CD8-positive, alpha-beta memory T cell (primary cell): Measurements from ENCODE around the gene AMDHD2. TPM values are rescaled to one million over a fixed set of nuclear protein-coding genes. Genes with fewer than 3 reads are reported as not detected.

Experiments used
- CTCF ChIA-PET: fragments of 350-600 bp; sonication (Branson Sonifier 250); formaldehyde crosslinking; loops from one replicate; lab custom pipeline; 2021; ENCODE audit warnings: antibody characterized with exemption; lab: Charles Lee
- POLR2A ChIA-PET: fragments of 350-600 bp; sonication (Branson Sonifier 250); formaldehyde crosslinking; loops from one replicate; lab custom pipeline; 2021; ENCODE audit warnings: antibody characterized with exemption; lab: Charles Lee
- DNase-seq, 5 donors: peaks; one replicate each; pipeline versions ENCODE4 v3.0.0 to v3.0.0-alpha.2; 2020 to 2022; ENCODE audit warnings: mixed read lengths in 1 of 5
- H3K27ac ChIP-seq: one replicate; pipeline ENCODE4 v1.7.0; 2013; ENCODE audit warnings: low read depth, mild to moderate bottlenecking, low read length, moderate library complexity
- H3K27me3 ChIP-seq: 2 replicates; pipeline ENCODE4 v1.7.0; 2013; ENCODE audit warnings: low read length, mild to moderate bottlenecking; ENCODE audit not compliant: insufficient read depth, poor library complexity, severe bottlenecking
- H3K36me3 ChIP-seq: 2 replicates; pipeline ENCODE4 v1.7.0; 2013; ENCODE audit warnings: mild to moderate bottlenecking, low read length, moderate library complexity; ENCODE audit not compliant: insufficient read depth
- H3K4me1 ChIP-seq: 2 replicates; pipeline ENCODE4 v1.7.0; 2013; ENCODE audit warnings: mild to moderate bottlenecking, low read length, moderate library complexity; ENCODE audit not compliant: insufficient read depth
- H3K4me3 ChIP-seq: 2 replicates; pipeline ENCODE4 v1.7.0; 2013; ENCODE audit warnings: mild to moderate bottlenecking, low read length
- H3K9me3 ChIP-seq: 2 replicates; pipeline ENCODE4 v1.7.0; 2013; ENCODE audit warnings: mild to moderate bottlenecking, low read length
- H3K27ac Mint-ChIP-seq, 8 donors: one replicate each; pipeline ENCODE4 v1.8.0; 2020 to 2021; ENCODE audit warnings: mixed read lengths in 8 of 8, mild to moderate bottlenecking in 6 of 8, inconsistent platforms in 3 of 8, moderate library complexity in 3 of 8
- H3K27me3 Mint-ChIP-seq, 2 donors: one replicate each; pipeline ENCODE4 v1.8.0; 2020 to 2021; ENCODE audit warnings: mixed read lengths in 2 of 2, mild to moderate bottlenecking in 1 of 2, moderate library complexity in 1 of 2
- H3K36me3 Mint-ChIP-seq, 3 donors: one replicate each; pipeline ENCODE4 v1.8.0; 2020 to 2021; ENCODE audit warnings: mixed read lengths in 3 of 3, inconsistent platforms in 1 of 3, mild to moderate bottlenecking in 1 of 3
- H3K4me1 Mint-ChIP-seq, 3 donors: one replicate each; pipeline ENCODE4 v1.8.0; 2020 to 2021; ENCODE audit warnings: mixed read lengths in 3 of 3, inconsistent platforms in 1 of 3, mild to moderate bottlenecking in 1 of 3
- H3K4me3 Mint-ChIP-seq, 7 donors: one replicate each; pipeline ENCODE4 v1.8.0; 2020 to 2021; ENCODE audit warnings: mixed read lengths in 7 of 7, mild to moderate bottlenecking in 6 of 7, moderate library complexity in 4 of 7, inconsistent platforms in 2 of 7
- H3K9me3 Mint-ChIP-seq, 5 donors: one replicate each; pipeline ENCODE4 v1.8.0; 2020 to 2022; ENCODE audit warnings: mixed read lengths in 5 of 5, mild to moderate bottlenecking in 3 of 5, moderate library complexity in 2 of 5, inconsistent platforms in 1 of 5
- polyA plus RNA-seq: library from polyadenylated mRNA; unstranded; fragments of 300-500 nt; fragmentation: Illumina TruSeq; gene quantifications from one replicate; pipeline ENCODE4 v1.2.3, GENCODE V29; 2021
- total RNA-seq, 2 experiments: library from RNA; stranded (reverse); gene quantifications; one replicate each; pipeline ENCODE4 v1.2.3, GENCODE V29; 2021

AMDHD2 gene
- total and polyA plus RNA-seq, 3 experiments from 2014 or later, result 21.2 to 35.5 (median 34.1) TPM

DNA sequence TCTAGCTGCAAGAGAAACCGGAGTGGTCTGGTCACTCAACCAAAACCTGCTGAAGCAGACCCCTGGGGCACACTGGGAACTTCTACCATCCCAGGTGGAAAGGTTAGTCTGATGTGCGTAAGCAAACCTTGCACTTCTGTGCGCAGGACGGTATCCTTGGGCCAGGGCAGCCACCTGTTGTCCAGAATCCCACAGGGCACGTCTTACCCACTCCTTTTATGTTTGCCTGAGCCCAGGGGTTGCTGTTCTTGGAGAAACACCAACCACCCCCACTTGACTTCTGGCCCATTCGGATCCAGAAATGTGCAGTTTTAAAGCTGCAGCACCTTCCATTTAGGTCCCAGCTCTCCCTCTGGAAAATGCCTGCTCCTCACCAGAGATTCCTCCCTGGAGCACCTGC, 26.6 kb upstream of the AMDHD2 start:
- Histone ChIP-seq H3K9me3 (no peaks in the 10 kb centered on the region), H3K4me1 (no peaks in the 10 kb centered on the region), H3K36me3 (no peaks in the 10 kb centered on the region), H3K27me3 (no peaks in the 10 kb centered on the region), H3K27ac (no peak overlapping the region), H3K4me3 (no peak overlapping the region)
- H3K27me3 Mint-ChIP-seq, result no peaks in the 10 kb centered on the region
- H3K9me3 Mint-ChIP-seq, result no peaks in the 10 kb centered on the region
- CTCF ChIA-PET, result interaction anchor here (0.9 kb wide), 1 partner anchor 153 kb away, joined by 3 read pairs; the partner anchor contains the start of gene ABCA3
- POLR2A ChIA-PET, result no interaction called here
- H3K27ac Mint-ChIP-seq, result peak overlapping the region in 1 of 8 donors; percentile 32
- no peak overlapping the region for H3K4me3 Mint-ChIP-seq
- H3K4me1 Mint-ChIP-seq, result no peaks in the 10 kb centered on the region
- DNase-seq, result no peak
- peaks cover 0 to 23% (median 2%) of the 10 kb centered on the region in 3 donors for H3K36me3 Mint-ChIP-seq

- H3K36me3 Mint-ChIP-seq, result peaks cover 0 to 23% (median 2%) of the 10 kb centered on the region in 3 donors
- no peaks in the 10 kb centered on the region for H3K27me3 Mint-ChIP-seq
- no peaks in the 10 kb centered on the region for H3K9me3 Mint-ChIP-seq
- no peak overlapping the region for H3K27ac ChIP-seq
- H3K4me1 Mint-ChIP-seq, result no peaks in the 10 kb centered on the region
- H3K27me3 ChIP-seq, result no peaks in the 10 kb centered on the region
- H3K27ac Mint-ChIP-seq, result no peak overlapping the region
- H3K4me3 Mint-ChIP-seq, result no peak overlapping the region
- H3K9me3 ChIP-seq, result no peaks in the 10 kb centered on the region
- H3K4me1 ChIP-seq, result no peaks in the 10 kb centered on the region
- no peaks in the 10 kb centered on the region for H3K36me3 ChIP-seq
- no peak for DNase-seq
- ChIA-PET POLR2A (no interaction called here), CTCF (interaction anchor here (0.9 kb wide), 1 partner anchor 154 kb away, joined by 3 read pairs; the partner anchor contains the start of gene ABCA3)
- no peak overlapping the region for H3K4me3 ChIP-seq
Measured at GRCh38 chr16:2494616-2495015, 25.6 kb upstream of the AMDHD2 start.

- ChIA-PET CTCF (no interaction called here), POLR2A (no interaction called here)
- Mint-ChIP-seq H3K27ac (no peak overlapping the region), H3K27me3 (no peaks in the 10 kb centered on the region), H3K4me3 (no peak overlapping the region), H3K36me3 (peaks cover 0 to 23% (median 2%) of the 10 kb centered on the region in 3 donors), H3K4me1 (no peaks in the 10 kb centered on the region), H3K9me3 (no peaks in the 10 kb centered on the region)
- Histone ChIP-seq H3K4me3 (no peak overlapping the region), H3K9me3 (no peaks in the 10 kb centered on the region), H3K27me3 (no peaks in the 10 kb centered on the region), H3K27ac (no peak overlapping the region), H3K36me3 (no peaks in the 10 kb centered on the region), H3K4me1 (no peaks in the 10 kb centered on the region)
- no peak for DNase-seq
Measured at GRCh38 chr16:2495041-2495440, 25.1 kb upstream of the AMDHD2 start.

- Mint-ChIP-seq H3K36me3 (peaks cover 0 to 23% (median 2%) of the 10 kb centered on the region in 3 donors), H3K27me3 (no peaks in the 10 kb centered on the region), H3K4me3 (no peak overlapping the region), H3K4me1 (no peaks in the 10 kb centered on the region), H3K9me3 (no peaks in the 10 kb centered on the region), H3K27ac (no peak overlapping the region)
- no peak overlapping the region for H3K4me3 ChIP-seq
- H3K27ac ChIP-seq, result peak overlapping the region; percentile 33
- ChIA-PET CTCF (no interaction called here), POLR2A (no interaction called here)
- H3K27me3 ChIP-seq, result no peaks in the 10 kb centered on the region
- H3K4me1 ChIP-seq, result peaks cover 6% of the 10 kb centered on the region
- H3K36me3 ChIP-seq, result no peaks in the 10 kb centered on the region
- DNase-seq, result no peak
- no peaks in the 10 kb centered on the region for H3K9me3 ChIP-seq
Measured at GRCh38 chr16:2496223-2497115, 23.7 kb upstream of the AMDHD2 start.

DNA sequence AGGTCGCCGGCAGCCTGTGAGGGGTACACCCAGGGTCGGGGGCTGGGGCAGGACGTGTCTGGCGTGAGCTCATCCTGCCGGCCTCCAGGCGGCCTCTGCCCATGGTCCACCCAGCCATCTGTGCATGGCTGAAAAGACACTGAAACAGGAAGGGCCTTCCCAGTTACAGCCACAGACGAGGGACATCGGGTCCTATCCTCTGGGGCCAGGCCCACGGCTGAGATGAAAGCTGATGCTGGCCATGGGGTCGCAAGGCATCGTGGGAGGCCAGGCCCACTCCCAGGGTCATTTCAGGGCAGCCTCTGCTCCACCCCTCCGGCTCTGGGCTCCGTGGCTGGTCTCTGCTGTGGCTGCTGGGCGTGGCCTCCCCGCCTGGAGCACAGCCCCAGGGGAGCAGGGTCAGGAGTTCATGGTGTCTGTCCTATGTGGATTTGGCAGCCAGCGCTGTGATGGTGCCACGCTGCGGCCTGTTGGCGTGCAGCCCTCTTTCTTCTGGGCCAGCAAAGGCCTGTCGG, 23.0 kb upstream of the AMDHD2 start:
- ChIA-PET POLR2A (no interaction called here), CTCF (interaction anchor here (2.1 kb wide), 1 partner anchor 302 kb away, joined by 5 read pairs; no protein-coding TSS in a partner anchor)
- H3K4me1 ChIP-seq, result peaks cover 8% of the 10 kb centered on the region
- no peaks in the 10 kb centered on the region for H3K9me3 ChIP-seq
- H3K4me3 Mint-ChIP-seq, result no peak overlapping the region
- H3K4me1 Mint-ChIP-seq, result no peaks in the 10 kb centered on the region
- H3K27me3 Mint-ChIP-seq, result no peaks in the 10 kb centered on the region
- H3K27ac ChIP-seq, result peak overlapping the region; percentile 33
- no peak for DNase-seq
- peaks cover 0 to 23% (median 2%) of the 10 kb centered on the region in 3 donors for H3K36me3 Mint-ChIP-seq
- H3K27ac Mint-ChIP-seq, result peak overlapping the region in 2 of 8 donors; percentile 10 to 80
- no peak overlapping the region for H3K4me3 ChIP-seq
- H3K36me3 ChIP-seq, result no peaks in the 10 kb centered on the region
- no peaks in the 10 kb centered on the region for H3K9me3 Mint-ChIP-seq
- no peaks in the 10 kb centered on the region for H3K27me3 ChIP-seq

GRCh38 chr16:2497695-2498484, 22.3 kb upstream of the AMDHD2 start:
- Mint-ChIP-seq H3K27ac (peak overlapping the region in 2 of 8 donors; percentile 10 to 80), H3K4me1 (no peaks in the 10 kb centered on the region), H3K36me3 (peaks cover 0 to 23% (median 0%) of the 10 kb centered on the region in 3 donors), H3K27me3 (no peaks in the 10 kb centered on the region), H3K4me3 (no peak overlapping the region), H3K9me3 (no peaks in the 10 kb centered on the region)
- Histone ChIP-seq H3K27me3 (no peaks in the 10 kb centered on the region), H3K27ac (peak overlapping the region; percentile 33), H3K36me3 (no peaks in the 10 kb centered on the region), H3K9me3 (no peaks in the 10 kb centered on the region), H3K4me1 (peaks cover 8% of the 10 kb centered on the region), H3K4me3 (no peak overlapping the region)
- ChIA-PET CTCF (interaction anchor here (2.1 kb wide), 1 partner anchor 303 kb away, joined by 5 read pairs; no protein-coding TSS in a partner anchor), POLR2A (no interaction called here)
- DNase-seq, result no peak

DNA sequence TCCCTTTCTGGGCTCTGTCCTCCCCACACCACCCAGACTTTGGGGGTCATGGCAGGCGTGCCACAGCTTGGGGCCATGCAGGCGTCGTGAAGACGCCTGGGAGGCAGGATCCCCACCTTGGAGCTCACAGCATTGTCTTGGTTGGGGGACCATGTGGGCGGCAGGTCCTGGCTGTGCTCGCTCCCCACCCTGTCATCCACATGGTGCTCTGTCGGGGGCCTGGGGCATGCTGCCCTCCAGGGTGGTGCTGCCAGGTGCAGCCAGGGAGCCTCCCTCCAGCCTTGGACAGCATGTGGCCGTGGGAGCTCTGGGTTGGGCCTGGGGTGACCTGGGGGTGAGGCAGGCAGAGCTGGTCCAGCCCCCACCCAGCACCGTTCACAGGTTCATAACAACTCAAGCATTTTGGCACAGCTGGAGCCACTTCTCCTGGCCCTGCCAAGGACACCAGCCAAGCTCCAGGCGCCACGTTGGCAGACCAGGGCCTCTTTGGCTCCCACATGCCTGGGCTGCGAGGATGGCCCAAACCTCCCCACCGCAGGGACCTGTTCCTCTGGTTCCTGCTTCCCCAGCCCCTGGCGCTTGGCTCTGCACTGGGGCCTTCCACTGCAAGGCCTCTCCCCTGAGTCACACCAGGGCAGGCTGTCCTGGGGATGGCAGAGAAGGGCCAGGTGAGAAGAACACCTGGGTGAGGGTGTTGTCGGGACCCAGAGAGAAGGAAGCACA, 21.5 kb upstream of the AMDHD2 start:
- CTCF ChIA-PET, result interaction anchor here (2.1 kb wide), 1 partner anchor 304 kb away, joined by 5 read pairs; no protein-coding TSS in a partner anchor
- H3K36me3 ChIP-seq, result no peaks in the 10 kb centered on the region
- H3K27ac ChIP-seq, result no peak overlapping the region
- POLR2A ChIA-PET, result no interaction called here
- Mint-ChIP-seq H3K36me3 (peaks cover 0 to 23% (median 0%) of the 10 kb centered on the region in 3 donors), H3K9me3 (no peaks in the 10 kb centered on the region), H3K27me3 (no peaks in the 10 kb centered on the region), H3K4me1 (no peaks in the 10 kb centered on the region), H3K27ac (no peak overlapping the region), H3K4me3 (no peak overlapping the region)
- H3K4me1 ChIP-seq, result peaks cover 8% of the 10 kb centered on the region
- no peaks in the 10 kb centered on the region for H3K9me3 ChIP-seq
- H3K4me3 ChIP-seq, result no peak overlapping the region
- no peak for DNase-seq
- no peaks in the 10 kb centered on the region for H3K27me3 ChIP-seq
